ENCODE data around the gene PLPPR3.

PLPPR3 gene

DNA sequence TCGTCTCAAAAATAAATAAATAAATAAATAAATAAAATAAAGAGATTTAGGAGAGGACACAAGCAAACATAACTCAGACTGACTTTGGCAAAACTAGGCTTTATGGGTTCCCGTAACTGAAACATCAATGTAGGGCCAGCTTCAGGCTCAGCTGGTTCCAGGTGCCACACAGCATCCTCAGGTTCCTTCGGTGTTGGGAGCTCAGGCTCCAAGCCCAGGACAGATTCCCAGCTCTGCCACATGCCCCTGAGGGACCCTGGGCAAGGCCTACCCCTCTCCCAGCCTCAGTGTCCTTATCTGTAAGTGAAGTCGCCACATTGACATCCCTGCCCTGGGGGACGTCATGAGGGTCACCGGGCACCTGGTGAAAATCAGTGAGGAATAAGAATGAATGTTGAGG is 52.1 kb downstream of the PLPPR3 start:
- no peak for DNase-seq

DNA sequence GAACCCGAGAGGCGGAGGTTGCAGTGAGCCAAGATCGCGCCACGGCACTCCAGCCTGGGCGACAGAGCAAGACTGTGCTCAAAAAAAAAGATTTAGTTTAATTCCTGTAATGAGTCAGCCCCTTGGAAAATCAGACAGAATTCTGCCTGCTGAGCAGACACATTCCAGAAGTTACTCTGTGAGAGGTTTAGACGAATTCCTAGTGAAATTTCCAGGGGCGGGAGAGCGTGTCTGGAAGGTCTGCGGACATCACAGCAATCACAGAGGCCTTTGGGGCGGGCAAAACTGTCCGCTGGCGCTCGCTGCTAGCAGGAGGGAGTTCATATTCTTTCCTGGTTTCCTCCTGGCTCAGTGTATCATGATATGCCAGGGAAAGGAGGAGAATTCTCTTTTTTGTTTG is 53.3 kb downstream of the PLPPR3 start:
- no peak for DNase-seq

DNA sequence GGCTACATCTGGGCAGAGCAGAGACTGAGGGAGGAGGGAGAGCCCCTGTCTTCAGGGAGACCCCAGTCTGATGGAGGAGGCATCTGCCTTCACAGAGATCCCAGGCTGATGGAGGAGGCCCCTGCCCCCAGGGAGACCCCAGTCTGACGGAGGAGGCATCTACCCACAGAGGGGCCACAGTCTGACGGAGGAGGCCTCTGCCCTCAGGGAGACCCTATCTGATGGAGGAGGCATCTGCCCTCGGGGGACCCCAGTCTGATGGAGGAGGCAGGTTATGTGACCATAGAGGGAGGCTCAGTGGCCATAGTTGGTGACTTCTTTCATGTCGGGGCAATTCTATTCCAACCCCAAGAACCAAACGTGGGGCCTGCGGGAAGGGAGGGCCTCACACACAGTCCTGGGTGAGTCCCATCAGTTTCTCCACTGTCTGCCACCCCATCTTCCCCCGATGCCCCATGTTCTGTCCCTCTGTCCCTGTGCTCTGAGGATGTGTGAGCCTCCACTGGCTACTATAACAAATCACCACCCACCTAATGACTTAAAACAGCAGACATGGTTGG is 56.5 kb downstream of the PLPPR3 start:
- no peak for DNase-seq

DNA sequence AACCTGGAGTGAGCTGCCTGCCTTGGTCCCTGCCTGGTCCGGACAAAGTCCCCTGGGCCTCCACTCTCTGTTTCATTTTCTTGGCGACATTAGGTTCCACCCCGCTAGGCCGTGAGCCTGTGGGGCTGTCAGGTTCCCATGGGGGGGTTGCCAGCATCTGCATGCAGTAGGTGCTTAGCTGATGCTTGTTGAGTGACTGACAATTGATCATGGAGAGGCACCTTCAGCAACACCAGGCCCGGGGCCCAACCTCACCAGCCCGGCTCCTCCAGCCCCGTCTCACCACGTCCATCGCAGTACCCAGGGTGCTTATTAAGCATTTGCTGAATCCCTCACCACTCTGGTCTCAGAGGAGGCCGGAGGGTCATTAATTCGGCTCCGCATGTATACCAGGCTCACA is 57.5 kb downstream of the PLPPR3 start:
- DNase-seq = no peak

DNA sequence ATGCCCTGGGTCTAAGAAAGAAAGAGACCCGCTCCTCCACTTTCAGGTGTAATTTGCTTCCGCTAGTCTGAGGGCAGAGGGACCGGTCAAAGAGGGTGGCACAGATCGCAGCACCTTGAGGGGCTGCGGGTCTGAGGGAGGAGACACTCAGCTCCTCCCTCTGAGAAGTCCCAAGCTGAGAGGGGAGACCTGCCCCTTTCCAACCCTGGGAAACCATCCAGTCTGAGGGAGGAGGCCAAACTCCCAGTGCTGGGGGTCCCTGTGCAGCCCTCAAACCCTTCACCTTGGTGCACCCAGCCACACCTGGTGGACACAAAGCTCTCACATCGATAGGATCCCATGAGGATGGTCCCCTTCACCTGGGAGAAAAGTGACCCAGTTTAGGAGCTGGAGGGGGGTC is 57.9 kb downstream of the PLPPR3 start:
- DNase-seq = no peak

DNA sequence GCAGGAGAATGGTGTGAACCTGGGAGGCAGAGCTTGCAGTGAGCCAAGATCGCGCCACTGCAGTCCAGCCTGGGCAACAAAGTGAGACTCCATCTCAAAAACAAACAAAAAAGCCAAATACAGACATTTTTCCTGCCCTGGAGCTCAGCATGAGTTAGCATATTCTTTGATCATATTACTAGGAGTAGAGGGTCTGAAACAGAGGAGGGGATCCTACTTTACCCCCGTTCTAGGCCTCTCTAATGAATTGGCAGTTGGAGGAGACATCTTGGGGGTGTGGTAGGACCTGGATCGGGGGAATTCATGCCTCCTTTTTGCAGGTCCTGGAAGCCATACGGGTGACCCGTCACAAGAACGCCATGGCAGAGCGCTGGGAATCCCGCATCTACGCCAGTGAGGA is 58.6 kb downstream of the PLPPR3 start:
- no peak for DNase-seq
